ENCODE results near the gene MFAP2. TPM values are rescaled to one million over a fixed set of nuclear protein-coding genes. Genes with fewer than 3 reads are reported as not detected.
A peak's percentile ranks its signal among the peaks of the same experiment; 100 is the strongest.

Gene MFAP2
- total RNA-seq, 1 experiment from 2014 or later: 141 TPM

- CTCF ChIA-PET: no interaction called here
- no peak for TF ChIP-seq TEAD4 (CRISPR knock-in tag; IDR thresholded peaks at IDR 0.05)
- TF ChIP-seq SMAD4 (CRISPR knock-in tag; IDR thresholded peaks at IDR 0.05): no peak
- TF ChIP-seq, protein P1, sequence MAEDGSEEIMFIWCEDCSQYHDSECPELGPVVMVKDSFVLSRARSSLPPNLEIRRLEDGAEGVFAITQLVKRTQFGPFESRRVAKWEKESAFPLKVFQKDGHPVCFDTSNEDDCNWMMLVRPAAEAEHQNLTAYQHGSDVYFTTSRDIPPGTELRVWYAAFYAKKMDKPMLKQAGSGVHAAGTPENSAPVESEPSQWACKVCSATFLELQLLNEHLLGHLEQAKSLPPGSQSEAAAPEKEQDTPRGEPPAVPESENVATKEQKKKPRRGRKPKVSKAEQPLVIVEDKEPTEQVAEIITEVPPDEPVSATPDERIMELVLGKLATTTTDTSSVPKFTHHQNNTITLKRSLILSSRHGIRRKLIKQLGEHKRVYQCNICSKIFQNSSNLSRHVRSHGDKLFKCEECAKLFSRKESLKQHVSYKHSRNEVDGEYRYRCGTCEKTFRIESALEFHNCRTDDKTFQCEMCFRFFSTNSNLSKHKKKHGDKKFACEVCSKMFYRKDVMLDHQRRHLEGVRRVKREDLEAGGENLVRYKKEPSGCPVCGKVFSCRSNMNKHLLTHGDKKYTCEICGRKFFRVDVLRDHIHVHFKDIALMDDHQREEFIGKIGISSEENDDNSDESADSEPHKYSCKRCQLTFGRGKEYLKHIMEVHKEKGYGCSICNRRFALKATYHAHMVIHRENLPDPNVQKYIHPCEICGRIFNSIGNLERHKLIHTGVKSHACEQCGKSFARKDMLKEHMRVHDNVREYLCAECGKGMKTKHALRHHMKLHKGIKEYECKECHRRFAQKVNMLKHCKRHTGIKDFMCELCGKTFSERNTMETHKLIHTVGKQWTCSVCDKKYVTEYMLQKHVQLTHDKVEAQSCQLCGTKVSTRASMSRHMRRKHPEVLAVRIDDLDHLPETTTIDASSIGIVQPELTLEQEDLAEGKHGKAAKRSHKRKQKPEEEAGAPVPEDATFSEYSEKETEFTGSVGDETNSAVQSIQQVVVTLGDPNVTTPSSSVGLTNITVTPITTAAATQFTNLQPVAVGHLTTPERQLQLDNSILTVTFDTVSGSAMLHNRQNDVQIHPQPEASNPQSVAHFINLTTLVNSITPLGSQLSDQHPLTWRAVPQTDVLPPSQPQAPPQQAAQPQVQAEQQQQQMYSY (CRISPR knock-in tag; IDR thresholded peaks at IDR 0.05): no peak
- TF ChIP-seq MAX (CRISPR knock-in tag; IDR thresholded peaks at IDR 0.05): no peak
- Mint-ChIP-seq H3K9me3 (no peaks in the 10 kb centered on the region), H3K4me3 (no peak overlapping the region), H3K36me3 (peaks cover 18% of the 10 kb centered on the region; the same call in 1 of the 2 replicates), H3K4me1 (peaks cover 26% of the 10 kb centered on the region), H3K27me3 (ENCODE audit: low read depth) (no peaks in the 10 kb centered on the region), H3K27ac (peak overlapping the region; percentile 80)
- ATAC-seq (no peak), DNase-seq (ENCODE audit: low spot score) (no peak)
- POLR2A ChIA-PET: no interaction called here
Observed at GRCh38 chr1:16927256-16927655, 53.2 kb downstream of the MFAP2 start.

DNA sequence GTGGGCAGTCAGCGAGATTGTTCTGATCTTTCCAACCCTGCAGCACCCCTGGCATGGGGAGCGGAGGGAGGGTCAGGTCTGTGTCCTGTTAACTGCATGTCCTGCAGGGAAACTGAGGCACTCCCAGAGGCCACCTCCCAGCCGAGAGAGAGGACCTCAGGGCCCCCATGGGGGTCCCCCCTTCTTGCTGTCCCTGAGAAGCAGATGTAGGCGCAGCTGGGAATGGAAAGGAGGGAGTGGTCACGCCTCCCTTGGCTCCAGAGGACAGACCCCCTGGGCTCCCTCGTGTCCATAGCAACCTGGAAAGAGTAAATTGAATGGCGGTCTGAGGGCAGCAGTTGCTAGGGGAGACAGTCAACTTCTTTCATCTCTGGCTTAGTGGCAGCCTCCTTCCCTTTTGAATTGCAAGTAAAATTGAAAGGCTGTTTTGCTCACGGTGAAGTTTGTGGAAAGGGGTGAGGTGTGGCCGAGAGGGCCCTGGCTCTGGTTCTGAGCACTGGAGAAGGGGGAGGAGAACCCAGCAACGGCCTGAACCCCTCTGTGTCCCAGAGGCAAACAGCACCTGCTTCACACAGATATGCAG lies 53.8 kb downstream of the MFAP2 start:
- ChIA-PET POLR2A (no interaction called here), CTCF (interaction anchor here (1.3 to 2.2 kb wide), 2 partner anchors 11 to 13 kb away, joined by 4 to 8 read pairs; no protein-coding TSS in a partner anchor)
- Mint-ChIP-seq H3K36me3 (peaks cover 18% of the 10 kb centered on the region; the same call in 1 of the 2 replicates), H3K9me3 (no peaks in the 10 kb centered on the region), H3K4me1 (peaks cover 27% of the 10 kb centered on the region), H3K4me3 (no peak overlapping the region), H3K27ac (no peak overlapping the region), H3K27me3 (ENCODE audit: low read depth) (no peaks in the 10 kb centered on the region)
- no peak for DNase-seq (ENCODE audit: low spot score)
- TF ChIP-seq, protein P2, sequence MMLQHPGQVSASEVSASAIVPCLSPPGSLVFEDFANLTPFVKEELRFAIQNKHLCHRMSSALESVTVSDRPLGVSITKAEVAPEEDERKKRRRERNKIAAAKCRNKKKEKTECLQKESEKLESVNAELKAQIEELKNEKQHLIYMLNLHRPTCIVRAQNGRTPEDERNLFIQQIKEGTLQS (CRISPR knock-in tag; conservative IDR thresholded peaks at IDR 0.05): no peak
- TF ChIP-seq, protein P3, sequence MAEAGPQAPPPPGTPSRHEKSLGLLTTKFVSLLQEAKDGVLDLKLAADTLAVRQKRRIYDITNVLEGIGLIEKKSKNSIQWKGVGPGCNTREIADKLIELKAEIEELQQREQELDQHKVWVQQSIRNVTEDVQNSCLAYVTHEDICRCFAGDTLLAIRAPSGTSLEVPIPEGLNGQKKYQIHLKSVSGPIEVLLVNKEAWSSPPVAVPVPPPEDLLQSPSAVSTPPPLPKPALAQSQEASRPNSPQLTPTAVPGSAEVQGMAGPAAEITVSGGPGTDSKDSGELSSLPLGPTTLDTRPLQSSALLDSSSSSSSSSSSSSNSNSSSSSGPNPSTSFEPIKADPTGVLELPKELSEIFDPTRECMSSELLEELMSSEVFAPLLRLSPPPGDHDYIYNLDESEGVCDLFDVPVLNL (CRISPR knock-in tag; IDR thresholded peaks at IDR 0.05; ENCODE audit: borderline replicate concordance, low read depth): no peak
- TF ChIP-seq KAT7 (CRISPR knock-in tag; IDR thresholded peaks at IDR 0.05; ENCODE audit: borderline replicate concordance): no peak
- TF ChIP-seq, protein P4, sequence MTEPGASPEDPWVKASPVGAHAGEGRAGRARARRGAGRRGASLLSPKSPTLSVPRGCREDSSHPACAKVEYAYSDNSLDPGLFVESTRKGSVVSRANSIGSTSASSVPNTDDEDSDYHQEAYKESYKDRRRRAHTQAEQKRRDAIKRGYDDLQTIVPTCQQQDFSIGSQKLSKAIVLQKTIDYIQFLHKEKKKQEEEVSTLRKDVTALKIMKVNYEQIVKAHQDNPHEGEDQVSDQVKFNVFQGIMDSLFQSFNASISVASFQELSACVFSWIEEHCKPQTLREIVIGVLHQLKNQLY (CRISPR knock-in tag; IDR thresholded peaks at IDR 0.05): no peak
- no peak for TF ChIP-seq ZBTB21 (CRISPR knock-in tag; IDR thresholded peaks at IDR 0.05; ENCODE audit: borderline replicate concordance)
- no peak for TF ChIP-seq MAX (CRISPR knock-in tag; IDR thresholded peaks at IDR 0.05)
- no peak for TF ChIP-seq GABPB1 (CRISPR knock-in tag; IDR thresholded peaks at IDR 0.05)
- TF ChIP-seq NR1H2 (CRISPR knock-in tag; IDR thresholded peaks at IDR 0.05): no peak
- no peak for TF ChIP-seq MXD4 (CRISPR knock-in tag; IDR thresholded peaks at IDR 0.05; ENCODE audit: borderline replicate concordance)
- no peak for TF ChIP-seq ELF4 (CRISPR knock-in tag; IDR thresholded peaks at IDR 0.05; ENCODE audit: low read depth)
- no peak for TF ChIP-seq E2F5 (CRISPR knock-in tag; IDR thresholded peaks at IDR 0.05)
- TF ChIP-seq ZNF219 (CRISPR knock-in tag; IDR thresholded peaks at IDR 0.05; ENCODE audit: borderline replicate concordance): no peak
- no peak for TF ChIP-seq GTF2I (CRISPR knock-in tag; conservative IDR thresholded peaks at IDR 0.05)
- TF ChIP-seq CTCF (IDR thresholded peaks at IDR 0.05): no peak
- TF ChIP-seq ZNF281 (CRISPR knock-in tag; IDR thresholded peaks at IDR 0.05): no peak
- TF ChIP-seq RORB (CRISPR knock-in tag; IDR thresholded peaks at IDR 0.05): no peak
- no peak for TF ChIP-seq PREB (CRISPR knock-in tag; IDR thresholded peaks at IDR 0.05; ENCODE audit: borderline replicate concordance)
- no peak for ATAC-seq
